Kidney epithelial cell (primary cell): ENCODE results near the gene RPS29. TPM values are rescaled to one million over a fixed set of nuclear protein-coding genes. Genes with fewer than 3 reads are reported as not detected.
"Not testable (repeated sequence)": the region's sequence is repeated elsewhere in the genome, so short reads cannot be mapped to it uniquely, and the experiment has no call there.

Source experiments
- DNase-seq: peaks from one replicate; pipeline ENCODE4 v3.0.0-alpha.2; 2010; ENCODE audit warnings: low read depth
- H3K27me3 ChIP-seq: 2 replicates; pipeline ENCODE4 v1.6.0; 2011; ENCODE audit warnings: low read length; ENCODE audit not compliant: control insufficient read depth, insufficient read depth
- H3K36me3 ChIP-seq: 2 replicates; pipeline ENCODE4 v1.5.1; 2011; ENCODE audit warnings: low read length; ENCODE audit not compliant: control insufficient read depth, insufficient read depth
- H3K4me3 ChIP-seq: 2 replicates; pipeline ENCODE4 v1.5.1; 2011; ENCODE audit warnings: low read depth, mild to moderate bottlenecking, control low read depth, low read length
- CTCF ChIP-seq: IDR thresholded peaks from 2 replicates; pipeline ENCODE4 v1.5.1; 2011; ENCODE audit warnings: mild to moderate bottlenecking, moderate library complexity, low read length, control low read depth, inconsistent platforms; ENCODE audit not compliant: insufficient read depth, poor library complexity, severe bottlenecking
- total RNA-seq: library from RNA; depleted of rRNA; stranded (reverse); fragments of >200 nt; gene quantifications from 2 replicates; pipeline ENCODE4 v1.2.3, GENCODE V29; 2015

The RPS29 gene
- total RNA-seq, 1 donor from 2014 or later, result 11,881 TPM

- H3K27me3 ChIP-seq, result no peaks in the 10 kb centered on the region
- no peak for DNase-seq
- no peaks in the 10 kb centered on the region for H3K36me3 ChIP-seq
- no peak for TF ChIP-seq CTCF
- H3K4me3 ChIP-seq, result peak overlapping the region; percentile 65
Observed at GRCh38 chr14:49598189-49598484, 12.0 kb upstream of the RPS29 start.

GRCh38 chr14:49594347-49595091, 8.3 kb upstream of the RPS29 start:
- no peaks in the 10 kb centered on the region for H3K27me3 ChIP-seq
- no peaks in the 10 kb centered on the region for H3K36me3 ChIP-seq
- no peak for TF ChIP-seq CTCF
- DNase-seq, result no peak
- no peak overlapping the region for H3K4me3 ChIP-seq

GRCh38 chr14:49593016-49593415, 6.8 kb upstream of the RPS29 start:
- no peaks in the 10 kb centered on the region for H3K27me3 ChIP-seq
- no peaks in the 10 kb centered on the region for H3K36me3 ChIP-seq
- DNase-seq, result no peak
- TF ChIP-seq CTCF, result no peak
- no peak overlapping the region for H3K4me3 ChIP-seq

- no peaks in the 10 kb centered on the region for H3K27me3 ChIP-seq
- no peak for DNase-seq
- H3K36me3 ChIP-seq, result no peaks in the 10 kb centered on the region
- TF ChIP-seq CTCF, result no peak
- no peak overlapping the region for H3K4me3 ChIP-seq
Observed at GRCh38 chr14:49589387-49589786, 3.2 kb upstream of the RPS29 start.

GRCh38 chr14:49586673-49587460, 687 bp upstream of the RPS29 start:
- DNase-seq, result peak; percentile 34
- no peaks in the 10 kb centered on the region for H3K27me3 ChIP-seq
- no peaks in the 10 kb centered on the region for H3K36me3 ChIP-seq
- peak; percentile 76 for TF ChIP-seq CTCF
- H3K4me3 ChIP-seq, result peak overlapping the region; percentile 16

DNA sequence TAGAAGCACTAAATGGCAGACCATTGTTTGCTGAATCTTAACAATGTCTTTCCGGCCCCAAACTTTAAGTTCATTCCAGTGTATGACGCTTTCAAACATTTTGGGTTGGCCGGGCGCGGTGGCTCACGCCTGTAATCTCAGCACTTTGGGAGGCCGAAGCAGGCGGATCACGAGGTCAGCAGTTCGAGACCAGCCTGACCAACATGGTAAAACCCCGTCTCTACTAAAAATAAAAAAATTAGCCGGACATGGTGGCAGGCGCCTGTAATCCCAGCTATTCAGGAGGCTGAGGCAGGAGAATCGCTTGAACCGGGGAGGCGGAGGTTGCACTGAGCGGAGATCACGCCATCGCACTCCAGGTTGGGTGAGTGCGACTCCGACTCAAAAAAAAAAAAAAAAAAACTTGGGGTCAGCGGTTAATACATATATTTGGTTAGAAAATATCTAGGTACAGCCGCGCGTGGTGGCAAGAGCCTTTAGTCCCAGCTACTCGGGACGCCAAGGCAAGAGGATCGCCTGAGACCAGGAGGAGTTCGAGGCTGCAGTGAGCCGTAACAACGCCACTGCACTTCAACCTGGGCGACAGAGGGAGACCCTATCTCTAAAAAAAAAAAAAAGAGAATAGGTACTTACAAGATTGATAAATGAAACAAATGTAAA, 1.1 kb downstream of the RPS29 start:
- not testable (repeated sequence) for H3K36me3 ChIP-seq, DNase-seq, H3K27me3 ChIP-seq
- H3K4me3 ChIP-seq, result peak overlapping the region; percentile 80
